IgD-negative memory B cell (primary cell): ENCODE results near the gene MTMR3. TPM values are rescaled to one million over a fixed set of nuclear protein-coding genes. Genes with fewer than 3 reads are reported as not detected.
"Not testable (repeated sequence)": the region's sequence is repeated elsewhere in the genome, so short reads cannot be mapped to it uniquely, and the experiment has no call there.

ENCODE experiments used
- H3K27ac Mint-ChIP-seq, 3 donors: one replicate each; pipeline ENCODE4 v1.8.0; 2020 to 2022; ENCODE audit warnings: mild to moderate bottlenecking in 3 of 3, mixed read lengths in 3 of 3, moderate library complexity in 1 of 3
- H3K27me3 Mint-ChIP-seq: one replicate; pipeline ENCODE4 v1.8.0; 2021; ENCODE audit warnings: mixed read lengths
- H3K36me3 Mint-ChIP-seq: one replicate; pipeline ENCODE4 v1.8.0; 2020; ENCODE audit warnings: mild to moderate bottlenecking, mixed read lengths
- H3K4me1 Mint-ChIP-seq, 3 donors: one replicate each; pipeline ENCODE4 v1.8.0; 2020 to 2022; ENCODE audit warnings: mixed read lengths in 3 of 3, mild to moderate bottlenecking in 1 of 3
- H3K4me3 Mint-ChIP-seq, 4 donors: one replicate each; pipeline ENCODE4 v1.8.0; 2020 to 2022; ENCODE audit warnings: mild to moderate bottlenecking in 4 of 4, mixed read lengths in 4 of 4, moderate library complexity in 3 of 4
- H3K9me3 Mint-ChIP-seq, 3 donors: one replicate each; pipeline ENCODE4 v1.8.0; 2020 to 2021; ENCODE audit warnings: mixed read lengths in 3 of 3, mild to moderate bottlenecking in 1 of 3
- polyA plus RNA-seq: library from polyadenylated mRNA; unstranded; fragments of 300-500 nt; fragmentation: Illumina TruSeq; gene quantifications from one replicate; pipeline ENCODE4 v1.2.3, GENCODE V29; 2021

Gene MTMR3
- polyA plus RNA-seq, 1 donor from 2014 or later, result 15.0 TPM

GRCh38 chr22:29856496-29856895 lies 26.5 kb upstream of the MTMR3 start:
- no peak overlapping the region for H3K4me3 Mint-ChIP-seq
- H3K27me3 Mint-ChIP-seq, result no peaks in the 10 kb centered on the region
- H3K36me3 Mint-ChIP-seq, result no peaks in the 10 kb centered on the region
- no peaks in the 10 kb centered on the region for H3K9me3 Mint-ChIP-seq
- H3K4me1 Mint-ChIP-seq, result no peaks in the 10 kb centered on the region
- H3K27ac Mint-ChIP-seq, result no peak overlapping the region

DNA sequence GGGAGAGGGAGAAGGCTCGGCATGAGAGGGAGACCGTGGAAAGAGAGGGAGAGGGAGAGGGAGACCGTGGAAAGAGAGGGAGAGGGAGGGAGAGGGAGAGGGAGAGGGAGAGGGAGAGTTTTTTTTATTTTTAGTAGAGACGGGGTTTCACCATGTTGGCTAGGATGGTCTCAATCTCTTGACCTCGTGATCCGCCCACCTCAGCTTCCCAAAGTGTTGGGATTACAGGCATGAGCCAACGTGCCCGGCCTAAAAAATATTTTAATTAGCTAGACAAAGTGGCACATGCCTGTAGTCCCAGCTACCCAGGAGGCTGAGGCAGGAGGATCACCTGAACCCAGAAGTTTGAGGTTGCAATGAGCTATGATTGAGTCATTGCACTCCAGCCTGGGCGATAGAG lies 23.9 kb upstream of the MTMR3 start:
- not testable (repeated sequence) for H3K36me3 Mint-ChIP-seq, H3K9me3 Mint-ChIP-seq, H3K4me3 Mint-ChIP-seq, H3K27ac Mint-ChIP-seq, H3K4me1 Mint-ChIP-seq, H3K27me3 Mint-ChIP-seq

- Mint-ChIP-seq H3K27ac (no peak overlapping the region), H3K36me3 (no peaks in the 10 kb centered on the region), H3K9me3 (no peaks in the 10 kb centered on the region), H3K4me1 (no peaks in the 10 kb centered on the region), H3K4me3 (no peak overlapping the region), H3K27me3 (no peaks in the 10 kb centered on the region)
These were observed 22.8 kb upstream of the MTMR3 start for GRCh38 chr22:29860006-29860766.

GRCh38 chr22:29861672-29862297 lies 21.2 kb upstream of the MTMR3 start:
- no peaks in the 10 kb centered on the region for H3K4me1 Mint-ChIP-seq
- no peaks in the 10 kb centered on the region for H3K36me3 Mint-ChIP-seq
- no peaks in the 10 kb centered on the region for H3K27me3 Mint-ChIP-seq
- H3K9me3 Mint-ChIP-seq, result no peaks in the 10 kb centered on the region
- no peak overlapping the region for H3K4me3 Mint-ChIP-seq
- H3K27ac Mint-ChIP-seq, result no peak overlapping the region

- H3K27ac Mint-ChIP-seq, H3K9me3 Mint-ChIP-seq, H3K4me3 Mint-ChIP-seq, H3K4me1 Mint-ChIP-seq, H3K27me3 Mint-ChIP-seq, H3K36me3 Mint-ChIP-seq: not testable (repeated sequence)
These were observed 17.4 kb upstream of the MTMR3 start for GRCh38 chr22:29865572-29865971.

DNA sequence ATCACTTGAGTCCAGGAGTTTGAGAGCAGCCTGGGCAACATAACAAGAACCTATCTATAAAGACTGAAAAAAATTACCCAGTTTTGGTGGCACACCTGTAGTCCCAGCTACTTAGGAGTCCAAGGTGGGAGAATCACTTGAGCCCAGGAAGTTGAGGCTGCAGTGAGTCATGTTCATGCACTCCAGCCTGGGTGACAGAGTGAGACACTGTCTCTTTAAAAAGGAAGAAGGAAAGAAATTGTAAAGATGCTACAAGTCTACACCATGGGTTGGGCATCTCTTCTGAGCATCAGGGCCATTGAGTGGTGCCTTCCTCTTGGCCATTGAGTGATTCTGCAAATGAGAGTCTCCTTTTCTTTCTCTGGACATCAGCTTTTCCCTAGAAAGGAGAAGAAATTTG lies 15.7 kb upstream of the MTMR3 start:
- Mint-ChIP-seq H3K36me3 (peaks cover 2% of the 10 kb centered on the region), H3K4me1 (peaks cover 0 to 1% (median 0%) of the 10 kb centered on the region in 3 donors), H3K27ac (no peak overlapping the region), H3K27me3 (peaks cover 4% of the 10 kb centered on the region), H3K4me3 (no peak overlapping the region), H3K9me3 (no peaks in the 10 kb centered on the region)

DNA sequence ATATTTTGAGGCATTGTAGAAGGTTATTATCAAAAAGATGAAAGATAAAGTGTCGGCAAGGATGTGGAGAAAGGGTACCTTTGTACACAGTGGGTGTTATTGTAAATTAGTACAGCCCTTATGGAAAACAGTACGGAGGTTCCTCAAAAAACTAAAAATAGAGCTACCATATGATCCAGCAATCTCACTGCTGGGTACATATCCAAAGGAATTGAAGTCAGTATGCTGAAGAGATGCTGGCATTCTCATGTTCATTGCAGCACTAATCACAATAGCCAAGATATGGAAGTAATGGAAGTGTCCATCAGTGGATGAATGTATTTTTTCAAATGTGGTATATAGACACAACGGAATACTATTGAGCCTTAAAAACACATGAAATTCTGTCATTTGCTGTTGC lies 15.1 kb upstream of the MTMR3 start:
- H3K9me3 Mint-ChIP-seq, result no peaks in the 10 kb centered on the region
- no peak overlapping the region for H3K27ac Mint-ChIP-seq
- peaks cover 0 to 1% (median 0%) of the 10 kb centered on the region in 3 donors for H3K4me1 Mint-ChIP-seq
- H3K36me3 Mint-ChIP-seq, result peaks cover 2% of the 10 kb centered on the region
- H3K4me3 Mint-ChIP-seq, result no peak overlapping the region
- H3K27me3 Mint-ChIP-seq, result peaks cover 4% of the 10 kb centered on the region

- Mint-ChIP-seq H3K4me3 (no peak overlapping the region), H3K36me3 (peaks cover 2% of the 10 kb centered on the region), H3K4me1 (peaks cover 0 to 3% (median 1%) of the 10 kb centered on the region in 3 donors), H3K9me3 (no peaks in the 10 kb centered on the region), H3K27ac (no peak overlapping the region), H3K27me3 (peaks cover 4% of the 10 kb centered on the region)
These were observed 12.4 kb upstream of the MTMR3 start for GRCh38 chr22:29870574-29870973.

- no peaks in the 10 kb centered on the region for H3K9me3 Mint-ChIP-seq
- H3K36me3 Mint-ChIP-seq, result peaks cover 2% of the 10 kb centered on the region
- H3K4me3 Mint-ChIP-seq, result peak overlapping the region in 1 of 4 donors; percentile 27
These were observed 11.3 kb upstream of the MTMR3 start for GRCh38 chr22:29871684-29872083.

DNA sequence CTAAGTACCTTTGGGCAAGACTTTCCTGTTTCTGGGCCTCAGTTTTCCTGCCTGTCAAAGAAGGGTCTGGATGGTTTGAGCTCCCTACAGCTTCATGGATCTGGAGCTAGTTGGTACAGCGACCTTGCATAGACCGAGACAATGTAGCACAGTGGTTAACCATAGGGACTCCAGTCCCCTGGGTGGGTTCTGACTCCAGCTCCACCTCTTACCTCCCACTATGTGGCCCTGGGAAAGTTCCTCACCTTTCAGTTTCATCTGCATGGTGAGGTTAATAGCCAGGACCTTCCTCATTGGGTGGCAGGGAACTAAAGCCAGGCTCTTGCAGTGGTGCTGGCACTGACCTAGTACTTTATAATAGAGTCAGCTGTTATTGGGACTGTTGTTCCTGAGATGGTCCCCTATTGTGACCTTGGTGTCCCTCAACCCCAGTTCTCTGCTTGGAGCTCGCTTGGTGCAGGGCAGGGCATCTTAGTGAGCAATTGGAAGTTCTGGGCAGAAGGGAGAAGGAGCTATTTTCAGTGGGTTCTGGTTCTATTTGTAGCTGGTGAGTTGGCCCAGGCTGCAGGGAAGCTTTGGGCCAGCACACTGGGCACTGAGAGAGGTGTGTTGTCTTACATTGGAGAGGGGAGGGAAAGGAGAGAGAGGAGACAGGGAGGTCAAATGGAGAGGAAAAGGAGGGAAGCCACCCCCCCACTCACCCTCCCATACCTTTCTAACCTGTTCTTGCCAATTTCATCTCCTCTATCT lies 10.7 kb upstream of the MTMR3 start:
- Mint-ChIP-seq H3K27me3 (peaks cover 4% of the 10 kb centered on the region), H3K4me3 (peak overlapping the region in 1 of 4 donors; percentile 47), H3K4me1 (peaks cover 0 to 3% (median 1%) of the 10 kb centered on the region in 3 donors), H3K36me3 (peaks cover 2% of the 10 kb centered on the region), H3K9me3 (no peaks in the 10 kb centered on the region), H3K27ac (no peak overlapping the region)

More at GRCh38 chr22:29871684-29872083, 11.3 kb upstream of the MTMR3 start:
- peak overlapping the region in 1 of 3 donors; percentile 71 for H3K27ac Mint-ChIP-seq
- peaks cover 4% of the 10 kb centered on the region for H3K27me3 Mint-ChIP-seq
- H3K4me1 Mint-ChIP-seq, result peaks cover 0 to 3% (median 1%) of the 10 kb centered on the region in 3 donors

- Mint-ChIP-seq H3K27me3 (peaks cover 5% of the 10 kb centered on the region), H3K4me1 (peaks cover 0 to 3% (median 1%) of the 10 kb centered on the region in 3 donors), H3K9me3 (no peaks in the 10 kb centered on the region), H3K27ac (no peak overlapping the region), H3K4me3 (peak overlapping the region in 1 of 4 donors; percentile 47), H3K36me3 (peaks cover 2% of the 10 kb centered on the region)
These were observed 10.0 kb upstream of the MTMR3 start for GRCh38 chr22:29872989-29873388.

GRCh38 chr22:29873943-29874342 lies 9.0 kb upstream of the MTMR3 start:
- no peaks in the 10 kb centered on the region for H3K9me3 Mint-ChIP-seq
- H3K4me1 Mint-ChIP-seq, result peaks cover 0 to 3% (median 1%) of the 10 kb centered on the region in 3 donors
- no peak overlapping the region for H3K4me3 Mint-ChIP-seq
- peaks cover 8% of the 10 kb centered on the region for H3K27me3 Mint-ChIP-seq
- H3K27ac Mint-ChIP-seq, result no peak overlapping the region
- no peaks in the 10 kb centered on the region for H3K36me3 Mint-ChIP-seq

DNA sequence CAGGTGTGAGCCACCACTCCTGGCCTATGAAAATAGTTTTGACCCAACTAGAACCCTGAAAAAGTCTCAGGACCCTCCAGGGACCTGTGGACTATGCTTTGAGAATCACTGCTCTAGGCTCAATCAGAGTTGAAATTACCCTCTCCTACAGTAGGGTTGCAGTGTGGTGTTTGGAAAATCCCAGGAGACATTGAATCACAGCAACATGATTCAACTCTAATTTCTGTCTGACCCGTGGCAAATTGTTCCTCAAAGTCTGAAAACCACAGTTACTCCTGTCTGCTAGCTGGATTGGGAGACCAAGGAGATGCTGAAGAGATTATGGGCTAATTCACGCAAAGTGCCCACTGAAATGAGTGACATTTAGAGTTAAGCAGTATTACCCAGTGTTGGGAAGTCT lies 5.4 kb upstream of the MTMR3 start:
- Mint-ChIP-seq H3K4me1 (peaks cover 0 to 3% (median 3%) of the 10 kb centered on the region in 3 donors), H3K9me3 (no peaks in the 10 kb centered on the region), H3K36me3 (no peaks in the 10 kb centered on the region), H3K4me3 (peak overlapping the region in 1 of 4 donors; percentile 64), H3K27me3 (peaks cover 6% of the 10 kb centered on the region), H3K27ac (peak overlapping the region in 1 of 3 donors; percentile 53)

DNA sequence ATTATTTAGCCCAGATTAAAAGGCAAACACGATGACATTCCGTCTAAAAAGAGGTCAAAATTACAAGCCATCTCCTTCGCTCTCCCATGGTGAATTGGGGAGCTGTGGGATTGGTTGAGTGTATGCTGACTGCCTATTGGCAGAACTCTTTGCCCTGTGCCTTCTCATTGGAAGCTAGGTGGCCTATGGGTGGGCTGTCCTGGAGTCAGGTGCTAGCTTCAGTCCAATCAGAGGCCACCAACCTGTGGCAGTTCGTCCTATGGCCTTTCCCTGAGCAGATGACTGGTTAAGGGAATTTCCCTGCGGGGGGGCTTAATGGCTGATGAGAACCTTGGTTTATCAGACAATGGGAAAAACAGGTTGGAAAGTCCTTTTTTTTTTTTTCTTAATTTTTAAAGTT lies 3.2 kb upstream of the MTMR3 start:
- peaks cover 7 to 10% (median 7%) of the 10 kb centered on the region in 3 donors for H3K4me1 Mint-ChIP-seq
- no peaks in the 10 kb centered on the region for H3K9me3 Mint-ChIP-seq
- H3K27ac Mint-ChIP-seq, result no peak overlapping the region
- no peaks in the 10 kb centered on the region for H3K36me3 Mint-ChIP-seq
- H3K27me3 Mint-ChIP-seq, result peaks cover 6% of the 10 kb centered on the region
- peak overlapping the region in 1 of 4 donors; percentile 32 for H3K4me3 Mint-ChIP-seq

GRCh38 chr22:29882716-29883044 lies 294 bp upstream of the MTMR3 start:
- Mint-ChIP-seq H3K36me3 (no peaks in the 10 kb centered on the region), H3K4me1 (peaks cover 7 to 10% (median 8%) of the 10 kb centered on the region in 3 donors), H3K4me3 (peak overlapping the region in 3 of 4 donors; percentile 88 to 95 (median 93)), H3K9me3 (no peaks in the 10 kb centered on the region), H3K27me3 (peaks cover 6% of the 10 kb centered on the region), H3K27ac (peak overlapping the region in 2 of 3 donors; percentile 73 to 81)
